Aorta (tissue), 5 donors: ENCODE results near the gene CXCR6. TPM values are rescaled to one million over a fixed set of nuclear protein-coding genes. Genes with fewer than 3 reads are reported as not detected.

Source experiments
- ATAC-seq: fragments of 200-7000 bp; cut with Tn5 transposase; one replicate; pipeline ENCODE4 v1.9.1; 2022; ENCODE audit warnings: moderate library complexity; ENCODE audit not compliant: low FRiP score
- DNase-seq, 2 donors: peaks; one replicate each; pipeline ENCODE4 v3.0.0-alpha.2; 2020
- H3K27ac ChIP-seq, 2 donors: one replicate each; pipeline ENCODE4 v1.5.1; 2013; ENCODE audit warnings: low read length in 2 of 2, mild to moderate bottlenecking in 2 of 2, moderate library complexity in 2 of 2, control low read depth in 1 of 2, inconsistent platforms in 1 of 2, low read depth in 1 of 2
- H3K27me3 ChIP-seq, 2 donors: one replicate each; pipeline ENCODE4 v1.6.1; 2013; ENCODE audit warnings: control low read depth in 1 of 2, low read length in 1 of 2, mild to moderate bottlenecking in 1 of 2, moderate library complexity in 1 of 2; ENCODE audit not compliant: insufficient read depth in 2 of 2, control insufficient read depth in 1 of 2
- H3K36me3 ChIP-seq, 2 donors: one replicate each; pipeline ENCODE4 v1.6.1; 2013; ENCODE audit warnings: control low read depth in 1 of 2, low read length in 1 of 2, mild to moderate bottlenecking in 1 of 2; ENCODE audit not compliant: insufficient read depth in 2 of 2, control insufficient read depth in 1 of 2
- H3K4me1 ChIP-seq, 2 donors: one replicate each; pipeline ENCODE4 v1.6.1; 2013; ENCODE audit warnings: low read length in 2 of 2, control low read depth in 1 of 2, mild to moderate bottlenecking in 1 of 2, moderate library complexity in 1 of 2; ENCODE audit not compliant: insufficient read depth in 2 of 2, control insufficient read depth in 1 of 2
- H3K4me3 ChIP-seq, 2 donors: one replicate each; pipeline ENCODE4 v1.5.1; 2013; ENCODE audit warnings: low read length in 2 of 2, control low read depth in 1 of 2, mild to moderate bottlenecking in 1 of 2
- H3K9me3 ChIP-seq: one replicate; pipeline ENCODE4 v1.6.1; 2013; ENCODE audit warnings: mild to moderate bottlenecking, low read length; ENCODE audit not compliant: control insufficient read depth
- WGBS, 2 donors: extraction: QIAGEN DNeasy Blood & Tissue Kit; methylation state at CpG; one replicate each; pipeline ENCODE4 v1.1.7; 2013; 5-methylcytosine and 5-hydroxymethylcytosine counted together
- intact Hi-C, 2 donors: fragments of 100-400 bp; cut with DNase I; formaldehyde crosslinking; loops; one replicate each; pipeline versions ENCODE4 v1.14.2 to v1.15.0; 2022
- polyA plus RNA-seq, 2 donors: library from polyadenylated mRNA; stranded (reverse); fragments of 200-250 nt; gene quantifications; one replicate each; pipeline ENCODE4 v1.2.3, GENCODE V29; 2013
- total RNA-seq, 2 donors: library from RNA; stranded (reverse); fragmentation: NEBNext Ultra II Directional; extraction: Animal tissue kit (Norgen Biotek cat#: 25700); gene quantifications; one replicate each; pipeline ENCODE4 v1.2.1, GENCODE V29; 2021
- donor health status: healthy with polysubstance abuse.
- donor health status: Bipolar disorder and iron deficiency.
- donor health status: DM: no; HTN: no; CAD: no.
- donor health status: DM: no; HTN: no; CAD: no.
- donor health status: DM: yes; HTN: yes; CAD: no.

CXCR6 gene
- total and polyA plus RNA-seq, 4 donors: 1.4 to 2.9 (median 2.8) TPM; not detected in 1

DNA sequence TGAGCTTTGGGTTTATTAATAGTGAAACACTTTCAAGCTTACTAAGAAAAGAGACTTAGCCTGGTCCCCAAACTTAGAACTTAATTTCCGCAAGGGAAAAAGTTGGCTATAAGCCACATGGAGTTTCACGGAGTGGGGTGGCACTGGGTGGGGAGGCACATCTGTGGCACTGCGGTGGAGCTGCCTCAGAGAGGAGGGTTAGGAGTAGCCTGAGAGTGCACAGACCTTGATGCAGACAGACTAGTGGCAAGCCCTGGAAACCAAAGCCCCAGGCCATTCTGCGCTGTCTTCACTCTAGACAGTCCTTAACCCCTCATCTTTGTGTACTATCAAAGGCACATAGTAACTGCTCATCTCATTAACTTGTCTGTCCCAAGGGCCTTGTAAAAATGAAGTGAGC, 22.0 kb downstream of the CXCR6 start:
- DNase-seq: no peak
- WGBS, 2 donors: 58 to 62% methylated on average over 4 of the region's 4 CpGs
- no peak overlapping the region for H3K27ac ChIP-seq

DNA sequence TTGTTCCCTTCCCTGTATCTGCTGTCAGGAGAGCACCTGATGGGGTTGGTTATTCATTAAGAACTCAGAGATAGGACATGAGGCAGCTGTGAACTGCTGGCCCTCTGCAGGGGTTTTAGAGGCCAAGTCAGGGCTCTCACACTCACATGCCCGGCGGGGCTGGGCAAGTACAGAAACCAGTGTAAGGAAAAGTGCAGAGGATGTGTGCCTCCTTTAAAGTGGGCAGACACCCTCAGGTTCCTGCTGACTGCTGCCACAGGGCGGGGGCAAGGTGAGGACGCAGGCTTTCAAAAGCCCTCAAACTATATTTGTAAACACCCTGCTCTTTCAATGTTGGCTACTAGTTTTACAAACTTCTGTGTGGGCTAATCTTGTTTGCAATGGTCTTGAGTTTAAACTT, 22.4 kb downstream of the CXCR6 start:
- H3K36me3 ChIP-seq: peaks cover 0 to 11% of the 10 kb centered on the region in 2 donors
- intact Hi-C loops: no loop called here
- 78 to 80% methylated on average over 4 of the region's 4 CpGs for WGBS, 2 donors
- H3K27me3 ChIP-seq: no peaks in the 10 kb centered on the region
- H3K4me3 ChIP-seq: no peak overlapping the region
- no peak for DNase-seq
- no peaks in the 10 kb centered on the region for H3K4me1 ChIP-seq
- no peak for ATAC-seq
- no peak overlapping the region for H3K27ac ChIP-seq
- no peaks in the 10 kb centered on the region for H3K9me3 ChIP-seq

More for the DNA sequence above, 22.0 kb downstream of the CXCR6 start:
- Histone ChIP-seq H3K27me3 (no peaks in the 10 kb centered on the region), H3K36me3 (peaks cover 0 to 11% of the 10 kb centered on the region in 2 donors), H3K4me1 (no peaks in the 10 kb centered on the region), H3K4me3 (no peak overlapping the region), H3K9me3 (no peaks in the 10 kb centered on the region)
- no peak for ATAC-seq
- intact Hi-C loops: no loop called here

DNA sequence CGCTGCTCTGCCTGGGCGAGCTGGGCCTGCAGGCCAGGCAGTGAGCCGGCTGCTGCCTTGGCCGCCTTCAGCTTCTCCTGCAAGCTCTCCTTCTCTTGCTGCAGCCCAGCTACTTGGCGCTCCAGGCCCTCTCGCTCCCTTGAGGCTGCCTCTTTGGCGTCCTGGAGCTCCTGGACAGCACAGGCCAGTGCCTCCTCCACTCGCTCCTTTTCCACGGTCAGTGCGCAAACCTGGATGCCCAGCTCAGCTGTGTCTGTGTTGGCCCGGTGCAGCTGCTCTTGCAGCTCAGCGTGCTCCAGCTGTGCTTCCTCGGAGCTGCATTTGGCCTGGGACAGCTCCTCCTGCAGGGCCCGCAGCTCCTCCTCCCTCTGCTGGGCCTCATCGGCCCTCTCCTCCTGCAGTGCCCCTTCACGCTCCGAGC, 23.1 kb downstream of the CXCR6 start:
- no peaks in the 10 kb centered on the region for H3K27me3 ChIP-seq
- H3K36me3 ChIP-seq: peaks cover 0 to 11% of the 10 kb centered on the region in 2 donors
- H3K4me3 ChIP-seq: no peak overlapping the region
- H3K9me3 ChIP-seq: no peaks in the 10 kb centered on the region
- intact Hi-C loops: no loop called here
- peak overlapping the region in 1 of 2 donors; percentile 53 for H3K27ac ChIP-seq
- H3K4me1 ChIP-seq: no peaks in the 10 kb centered on the region
- ATAC-seq (peak; percentile 58), DNase-seq (no peak)
- WGBS, 2 donors: 28 to 37% methylated on average over 17 of the region's 17 CpGs

DNA sequence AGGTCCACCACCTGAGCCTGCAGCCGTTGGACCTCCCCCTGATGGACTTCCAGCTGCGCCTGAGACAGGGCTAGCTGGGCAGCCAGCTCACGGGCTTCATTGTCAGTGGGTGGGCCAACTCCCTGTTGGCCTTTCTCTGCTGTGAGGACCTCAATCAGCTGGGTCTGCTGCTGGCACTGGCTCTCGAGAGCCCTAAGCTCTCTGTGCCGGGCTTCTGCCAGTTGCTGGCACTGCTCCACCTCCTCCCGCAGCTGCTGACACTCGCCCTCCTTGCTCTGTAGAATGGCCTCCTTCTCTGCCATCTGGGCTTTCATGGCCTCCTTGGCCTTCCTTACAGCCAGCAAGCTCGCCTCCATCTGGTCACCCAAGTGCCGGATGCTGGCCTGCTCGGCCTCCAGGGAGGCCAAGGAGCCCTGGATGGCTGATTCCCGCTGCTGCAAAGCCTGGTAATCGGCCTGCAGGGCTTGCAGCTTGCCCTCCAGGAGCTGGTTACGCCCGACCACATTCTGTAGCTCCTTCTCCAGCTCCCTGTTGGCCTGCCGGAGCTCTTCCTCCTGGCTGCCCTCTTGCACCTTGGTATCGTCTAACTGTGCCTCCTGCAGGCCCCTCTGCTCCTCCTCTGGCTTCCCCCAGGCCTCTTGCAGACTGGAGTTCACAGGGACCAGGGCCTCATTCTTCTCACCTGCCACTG, 23.8 kb downstream of the CXCR6 start:
- no peaks in the 10 kb centered on the region for H3K4me1 ChIP-seq
- H3K36me3 ChIP-seq: peaks cover 0 to 10% of the 10 kb centered on the region in 2 donors
- H3K27ac ChIP-seq: peak overlapping the region in 1 of 2 donors; percentile 53
- H3K27me3 ChIP-seq: no peaks in the 10 kb centered on the region
- intact Hi-C loops: no loop called here
- H3K9me3 ChIP-seq: no peaks in the 10 kb centered on the region
- 43 to 48% methylated on average over 16 of the region's 16 CpGs for WGBS, 2 donors
- no peak overlapping the region for H3K4me3 ChIP-seq
- ATAC-seq (no peak), DNase-seq (no peak)

DNA sequence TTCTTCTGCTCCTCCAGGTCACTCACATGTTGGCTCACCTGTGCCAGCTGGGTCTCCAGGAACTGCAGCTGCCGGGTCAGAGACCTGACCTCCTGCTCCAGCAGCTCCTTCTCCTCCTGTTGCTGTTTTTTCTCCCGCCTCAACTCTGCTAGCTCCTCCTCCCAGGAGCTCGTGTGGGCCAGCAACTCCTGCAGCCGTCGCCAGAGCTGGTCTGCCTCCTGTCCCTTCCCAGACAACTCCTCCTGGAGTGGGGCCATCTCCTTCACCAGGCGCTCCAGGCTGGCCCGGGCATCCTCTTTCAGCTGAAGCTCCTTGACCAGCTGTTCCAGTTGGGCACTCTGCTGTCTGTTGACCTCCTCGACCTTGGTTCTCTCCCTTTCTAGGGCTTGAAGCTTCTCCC, 24.5 kb downstream of the CXCR6 start:
- no peaks in the 10 kb centered on the region for H3K4me1 ChIP-seq
- H3K27ac ChIP-seq: peak overlapping the region in 1 of 2 donors; percentile 41
- H3K9me3 ChIP-seq: no peaks in the 10 kb centered on the region
- H3K4me3 ChIP-seq: no peak overlapping the region
- intact Hi-C loops: loop anchor here in 1 of 2 donors (2.0 kb wide), 1 partner anchor 27 kb away; no protein-coding TSS in a partner anchor
- 22 to 24% methylated on average over 8 of the region's 8 CpGs for WGBS, 2 donors
- DNase-seq (peak in 1 of 2 donors; percentile 64), ATAC-seq (peak; percentile 45)
- H3K36me3 ChIP-seq: peaks cover 0 to 7% of the 10 kb centered on the region in 2 donors
- H3K27me3 ChIP-seq: no peaks in the 10 kb centered on the region

DNA sequence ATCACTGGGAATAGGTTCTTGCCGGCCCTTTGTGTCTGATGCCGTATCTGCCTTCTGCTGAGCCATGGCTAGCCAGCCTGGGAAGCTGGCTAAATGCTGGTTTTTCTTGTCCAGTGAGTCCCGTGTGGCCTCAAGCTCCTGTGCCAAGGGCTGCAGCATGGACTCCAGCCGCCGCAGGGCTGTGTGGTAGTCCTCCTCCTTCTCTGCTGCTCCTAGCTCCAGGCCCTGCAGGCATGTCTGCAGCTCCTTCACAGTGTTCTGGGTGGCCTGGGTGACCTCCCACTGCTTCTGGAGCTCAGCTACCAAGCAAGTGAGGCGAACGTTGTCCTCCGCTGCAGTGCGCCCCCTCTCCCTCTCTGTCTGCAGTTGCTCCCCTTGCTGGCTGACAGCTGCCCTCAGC, 24.9 kb downstream of the CXCR6 start:
- WGBS, 2 donors: 45 to 50% methylated on average over 9 of the region's 9 CpGs
- peaks cover 0 to 7% of the 10 kb centered on the region in 2 donors for H3K36me3 ChIP-seq
- intact Hi-C loops: loop anchor here in 1 of 2 donors (2.0 kb wide), 1 partner anchor 27 kb away; no protein-coding TSS in a partner anchor
- H3K4me1 ChIP-seq: peaks cover 0 to 3% of the 10 kb centered on the region in 2 donors
- no peak for ATAC-seq
- DNase-seq: no peak
- H3K9me3 ChIP-seq: no peaks in the 10 kb centered on the region
- no peaks in the 10 kb centered on the region for H3K27me3 ChIP-seq
- peak overlapping the region in 1 of 2 donors; percentile 41 for H3K27ac ChIP-seq
- no peak overlapping the region for H3K4me3 ChIP-seq

DNA sequence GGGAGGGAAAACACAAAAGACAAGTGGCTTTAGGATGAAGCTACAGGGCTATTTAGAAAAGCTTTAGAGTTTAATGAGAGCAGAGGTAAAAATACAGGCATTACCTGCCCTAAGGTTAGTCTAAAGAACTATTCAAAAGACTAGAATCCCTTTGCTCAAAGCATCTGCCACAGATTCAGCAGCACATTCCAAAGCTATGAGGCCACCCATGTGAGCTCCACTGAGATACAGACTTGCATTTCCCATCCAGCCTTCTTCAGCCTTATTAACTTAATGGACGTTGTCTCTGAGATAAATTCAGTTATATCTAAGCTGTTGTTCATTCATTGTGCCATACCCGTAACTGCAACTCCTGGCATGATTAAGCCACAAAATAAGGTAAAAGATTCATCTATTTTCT, 25.4 kb downstream of the CXCR6 start:
- Histone ChIP-seq H3K4me3 (no peak overlapping the region), H3K27me3 (no peaks in the 10 kb centered on the region), H3K9me3 (no peaks in the 10 kb centered on the region), H3K36me3 (peaks cover 0 to 7% of the 10 kb centered on the region in 2 donors), H3K27ac (no peak overlapping the region), H3K4me1 (peaks cover 0 to 3% of the 10 kb centered on the region in 2 donors)
- no peak for ATAC-seq
- intact Hi-C loops: loop anchor here in 1 of 2 donors (2.0 kb wide), 1 partner anchor 28 kb away; no protein-coding TSS in a partner anchor
- DNase-seq: no peak
- WGBS, 2 donors: 50 to 53% methylated on average over 2 of the region's 2 CpGs

DNA sequence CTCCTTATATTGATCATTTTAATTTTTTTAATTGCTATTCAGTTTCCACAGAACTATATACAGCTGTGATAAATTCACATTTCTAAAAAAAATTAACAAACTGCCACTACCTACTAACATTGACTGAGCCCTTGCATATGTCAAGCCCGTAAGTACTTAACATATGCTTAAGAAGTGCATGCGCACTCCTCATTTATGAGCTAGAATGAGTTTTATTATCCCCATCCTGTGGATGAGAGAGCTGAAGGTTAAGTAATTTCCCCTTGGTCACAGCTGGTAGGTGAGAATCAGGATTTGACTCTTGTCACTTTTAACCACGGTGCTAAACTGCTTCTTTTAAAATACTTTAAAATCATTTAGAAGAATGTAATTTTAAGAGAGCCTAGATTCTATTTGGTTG, 25.9 kb downstream of the CXCR6 start:
- peaks cover 0 to 3% of the 10 kb centered on the region in 2 donors for H3K4me1 ChIP-seq
- H3K27ac ChIP-seq: no peak overlapping the region
- H3K36me3 ChIP-seq: peaks cover 0 to 7% of the 10 kb centered on the region in 2 donors
- no peak for ATAC-seq
- WGBS, 2 donors: 80 to 89% methylated on average over 3 of the region's 3 CpGs
- H3K4me3 ChIP-seq: no peak overlapping the region
- intact Hi-C loops: loop anchor here in 1 of 2 donors (2.0 kb wide), 1 partner anchor 28 kb away; no protein-coding TSS in a partner anchor
- H3K9me3 ChIP-seq: no peaks in the 10 kb centered on the region
- H3K27me3 ChIP-seq: no peaks in the 10 kb centered on the region
- no peak for DNase-seq

DNA sequence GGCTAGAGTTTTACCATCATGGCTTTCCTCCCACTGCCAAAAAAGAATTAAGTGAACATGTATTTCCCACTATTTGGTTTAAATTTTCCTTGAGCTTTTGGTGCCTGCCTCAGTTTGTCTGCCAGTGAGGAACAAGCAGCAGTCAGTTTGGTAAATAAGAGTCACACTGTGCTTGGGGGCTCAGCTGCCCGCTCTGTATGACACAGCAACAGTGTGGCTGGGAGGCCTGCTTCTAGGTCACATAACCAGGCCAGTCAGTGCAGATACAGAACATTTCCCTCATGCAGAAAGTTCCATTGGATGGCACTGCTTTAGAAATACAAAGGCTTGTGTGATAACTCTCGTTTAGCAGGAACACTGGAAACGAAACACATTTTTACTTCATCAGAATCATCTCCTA, 26.7 kb downstream of the CXCR6 start:
- no peaks in the 10 kb centered on the region for H3K9me3 ChIP-seq
- H3K27me3 ChIP-seq: no peaks in the 10 kb centered on the region
- peak overlapping the region; percentile 19 to 25 for H3K27ac ChIP-seq
- no peak overlapping the region for H3K4me3 ChIP-seq
- WGBS, 2 donors: 93 to 95% methylated on average over 3 of the region's 3 CpGs
- ATAC-seq: no peak
- peaks cover 0 to 3% of the 10 kb centered on the region in 2 donors for H3K4me1 ChIP-seq
- peaks cover 0 to 7% of the 10 kb centered on the region in 2 donors for H3K36me3 ChIP-seq
- intact Hi-C loops: loop anchor here in 1 of 2 donors (2.0 kb wide), 1 partner anchor 29 kb away; no protein-coding TSS in a partner anchor
- DNase-seq: no peak
